Retina (tissue), 1 donor: ENCODE data around the gene PCMTD2.

ENCODE experiments used
- DNase-seq: peaks from one replicate; pipeline ENCODE4 v3.0.0-alpha.2; 2016

Gene PCMTD2

GRCh38 chr20:64239449-64240242 lies 15.9 kb upstream of the PCMTD2 start:
- no peak for DNase-seq

GRCh38 chr20:64240243-64241015 lies 15.1 kb upstream of the PCMTD2 start:
- no peak for DNase-seq

DNA sequence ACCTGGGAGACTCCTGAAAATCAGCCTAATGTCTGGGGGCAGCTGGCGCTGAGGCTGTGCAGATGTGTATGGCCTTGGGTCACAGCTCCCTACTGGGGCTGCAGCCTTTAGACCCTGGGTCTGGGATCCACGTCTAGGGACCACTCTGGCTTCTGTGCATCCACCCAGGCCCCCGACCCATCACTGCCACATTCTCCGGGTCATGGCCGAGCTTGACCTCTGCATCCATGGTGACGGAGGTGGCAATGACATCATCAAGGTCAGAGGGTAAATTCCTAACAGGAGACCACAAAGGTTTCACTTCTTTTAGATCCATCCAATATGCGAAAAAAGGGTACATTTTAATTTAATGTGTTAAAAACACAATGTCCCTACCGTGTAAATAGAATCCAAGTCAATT lies 14.5 kb upstream of the PCMTD2 start:
- DNase-seq: no peak

- DNase-seq: no peak
These were observed 13.3 kb upstream of the PCMTD2 start for GRCh38 chr20:64242003-64242796.

DNA sequence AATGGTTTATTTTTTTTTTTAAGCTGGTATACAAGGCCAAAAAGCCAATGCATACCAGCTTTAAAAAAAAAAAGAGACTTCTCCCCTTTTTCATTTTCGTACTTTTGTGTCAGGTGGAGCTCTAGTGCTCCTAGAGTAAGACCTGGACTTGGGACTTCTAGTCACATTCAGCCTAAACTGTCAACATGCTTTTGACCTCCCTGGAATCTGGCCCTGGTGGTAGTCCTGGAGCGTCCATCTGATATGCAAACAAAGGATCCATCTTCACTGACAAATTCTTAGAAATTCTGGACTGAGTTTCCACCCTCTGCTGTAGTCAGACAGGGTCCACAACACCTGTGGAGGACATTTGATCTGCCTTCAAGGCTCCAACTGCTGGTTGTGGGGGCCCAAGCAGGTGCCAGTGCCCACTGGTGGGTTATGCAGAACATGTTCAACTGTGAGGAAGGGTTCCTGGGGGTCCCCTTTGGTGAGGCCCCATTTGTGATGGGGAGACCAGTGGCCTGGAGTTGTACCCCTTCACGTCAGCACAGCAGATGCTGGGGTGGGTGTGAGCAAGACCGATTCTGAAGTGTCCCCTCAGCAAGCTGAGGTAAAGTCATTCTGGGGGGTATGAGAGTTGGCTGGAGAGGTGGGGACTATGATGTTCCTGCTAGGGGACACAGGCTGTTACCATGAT lies 12.6 kb upstream of the PCMTD2 start:
- DNase-seq: no peak

DNA sequence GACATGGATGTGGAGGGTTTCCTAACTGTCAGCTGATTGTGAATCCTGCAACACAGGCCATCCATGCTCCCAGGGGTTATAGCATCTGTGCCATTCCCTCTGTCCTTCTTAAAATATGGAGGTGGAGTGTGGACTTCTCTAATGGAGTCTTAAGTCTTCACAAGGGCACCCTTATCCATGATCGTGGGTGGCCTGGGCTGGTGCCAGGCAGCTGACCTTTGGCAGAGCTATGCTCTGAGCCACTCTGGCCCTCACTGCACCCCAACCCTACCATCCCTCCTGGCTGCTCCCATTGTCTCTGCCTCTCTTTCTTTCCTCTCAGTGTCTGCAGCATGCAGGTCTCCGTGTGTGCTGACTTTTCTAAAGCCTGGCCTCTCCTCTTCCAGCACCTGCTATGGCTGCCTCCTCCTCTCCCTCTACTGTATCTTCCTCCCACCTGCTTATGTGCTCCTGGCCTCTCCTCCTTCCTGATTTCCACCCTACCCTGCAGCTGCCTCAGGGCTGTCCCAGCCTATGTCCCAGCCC lies 11.2 kb upstream of the PCMTD2 start:
- DNase-seq: no peak

GRCh38 chr20:64244870-64245603 lies 10.5 kb upstream of the PCMTD2 start:
- no peak for DNase-seq

DNA sequence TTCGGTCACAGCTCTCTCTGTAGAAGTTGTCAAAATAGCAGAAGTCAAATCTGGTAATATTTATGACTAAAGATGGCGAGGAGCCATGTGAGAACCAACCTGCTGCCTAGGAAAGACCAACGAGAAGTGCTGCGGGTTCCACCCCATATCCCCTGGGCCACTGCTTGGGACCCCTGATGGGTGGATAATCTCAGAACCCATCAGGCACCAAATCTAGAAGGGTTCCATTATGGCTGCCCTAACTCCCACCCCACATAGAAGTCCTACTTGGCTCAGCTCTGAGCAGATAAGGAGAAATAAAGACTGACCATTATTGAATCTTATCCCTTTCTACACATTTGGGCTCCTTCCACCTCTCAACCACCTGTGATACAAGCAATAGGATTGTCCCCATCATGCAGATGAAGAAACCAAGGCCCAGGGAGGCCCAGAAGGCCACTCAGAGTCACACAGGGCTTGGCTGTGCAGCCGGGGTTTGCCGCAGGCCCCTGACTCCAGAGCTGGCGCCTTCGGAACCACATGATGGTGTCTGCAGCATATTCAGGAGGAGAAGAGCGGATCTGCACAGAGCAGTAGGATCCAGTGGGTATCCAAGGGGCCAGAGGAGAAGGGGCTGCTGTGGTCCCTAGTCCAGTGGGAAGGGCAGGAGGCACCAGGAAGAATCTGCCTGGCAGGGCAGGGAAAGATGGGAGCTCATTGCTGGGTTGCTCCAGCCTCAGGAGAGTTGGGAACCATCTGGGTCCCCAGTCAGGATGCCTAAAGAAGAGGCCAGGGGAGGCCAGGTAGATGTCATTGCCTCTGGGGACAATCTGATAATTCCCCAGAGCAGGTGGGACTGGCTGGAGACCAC lies 9.6 kb upstream of the PCMTD2 start:
- DNase-seq: no peak

DNA sequence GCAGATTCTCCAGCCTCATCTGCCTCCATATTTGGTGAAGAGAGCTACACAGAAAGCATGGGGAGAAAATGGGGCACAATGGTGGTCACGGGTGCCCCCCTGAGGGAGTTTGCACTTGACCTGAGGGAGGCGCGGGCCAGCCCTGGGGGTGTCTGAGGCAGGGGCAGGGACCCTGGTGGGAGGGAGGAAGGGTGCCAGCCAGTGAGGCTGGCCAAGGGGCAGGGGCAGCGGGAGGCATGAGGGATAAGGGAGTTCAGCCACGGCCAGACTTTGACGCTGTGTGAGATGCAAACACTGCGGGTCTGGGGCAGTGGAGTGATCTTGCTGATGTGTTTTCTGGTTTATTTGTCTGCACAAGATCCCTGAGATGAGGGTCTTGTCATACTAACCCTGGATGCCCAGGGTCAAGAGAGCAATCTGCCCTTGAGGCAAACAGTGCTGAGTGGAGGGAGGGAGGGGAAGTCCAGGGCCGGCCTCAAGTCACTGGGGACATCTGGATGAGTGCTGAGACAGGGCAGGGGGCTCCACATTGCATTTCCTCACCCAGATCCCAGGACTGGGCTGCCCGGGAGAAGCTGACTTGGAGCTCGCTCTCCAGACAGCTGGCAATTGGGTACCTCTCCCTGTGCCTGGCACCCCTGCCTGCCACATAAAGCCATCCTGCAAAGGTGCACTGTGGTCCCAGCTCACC lies 8.8 kb upstream of the PCMTD2 start:
- DNase-seq: no peak

- no peak for DNase-seq
These were observed 8.3 kb upstream of the PCMTD2 start for GRCh38 chr20:64247307-64247618.

GRCh38 chr20:64247970-64248841 lies 7.3 kb upstream of the PCMTD2 start:
- DNase-seq: no peak

GRCh38 chr20:64250027-64250426 lies 5.5 kb upstream of the PCMTD2 start:
- DNase-seq: no peak

DNA sequence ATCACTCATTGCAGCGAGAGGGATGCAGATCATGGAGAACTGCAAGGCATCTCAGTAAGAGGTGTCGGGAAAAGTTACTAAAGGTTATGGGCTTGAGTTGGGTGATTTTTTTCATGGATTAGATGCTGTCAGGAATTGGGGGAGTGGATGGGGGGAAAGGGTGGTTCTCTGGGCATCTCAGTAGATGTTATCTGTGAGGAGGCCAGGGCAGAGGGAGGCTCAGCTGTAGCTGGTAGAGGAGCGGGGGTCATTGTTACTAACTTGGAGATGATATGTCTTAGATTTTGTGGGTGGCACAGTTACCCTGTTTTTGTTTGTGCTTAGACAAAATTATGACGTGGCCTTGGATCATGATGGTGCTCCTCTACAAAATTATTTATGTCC lies 2.6 kb upstream of the PCMTD2 start:
- no peak for DNase-seq

- no peak for DNase-seq
These were observed 2.1 kb upstream of the PCMTD2 start for GRCh38 chr20:64253443-64253842.

DNA sequence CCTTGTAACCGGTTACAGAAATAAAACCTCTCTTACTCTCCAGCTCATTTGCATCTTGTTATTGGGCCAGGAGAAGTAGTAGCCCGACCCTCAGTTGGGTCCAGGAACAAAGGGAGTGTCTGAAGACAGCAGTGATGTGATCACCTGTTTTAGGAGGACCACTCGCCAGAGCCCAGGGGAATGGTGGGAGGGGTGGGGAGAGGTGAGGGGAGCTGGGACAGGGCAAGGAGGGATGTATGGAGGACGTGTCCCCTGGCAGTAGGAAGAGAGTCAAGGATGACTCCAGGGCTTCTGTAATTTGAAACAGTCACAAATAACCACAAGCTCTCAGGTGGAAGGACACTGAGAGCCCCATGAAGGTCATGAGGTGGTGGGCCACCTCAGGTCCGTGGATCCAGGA lies 1.4 kb upstream of the PCMTD2 start:
- no peak for DNase-seq

- no peak for DNase-seq
These were observed 782 bp upstream of the PCMTD2 start for GRCh38 chr20:64254571-64255360.

- peak; percentile 19 for DNase-seq
These were observed 861 bp downstream of the PCMTD2 start for GRCh38 chr20:64256282-64256935.

- no peak for DNase-seq
These were observed 1.7 kb downstream of the PCMTD2 start for GRCh38 chr20:64257107-64257757.
